GOT3 (cell line): ENCODE data around the gene ITIH5.

Experiments
- DNase-seq: peaks from one replicate; lab custom pipeline; 2025; ENCODE audit warnings: mixed read lengths; lab: John Stamatoyannopoulos, UW

The ITIH5 gene

GRCh38 chr10:7583626-7584025, 83.1 kb downstream of the ITIH5 start:
- no peak for DNase-seq

DNA sequence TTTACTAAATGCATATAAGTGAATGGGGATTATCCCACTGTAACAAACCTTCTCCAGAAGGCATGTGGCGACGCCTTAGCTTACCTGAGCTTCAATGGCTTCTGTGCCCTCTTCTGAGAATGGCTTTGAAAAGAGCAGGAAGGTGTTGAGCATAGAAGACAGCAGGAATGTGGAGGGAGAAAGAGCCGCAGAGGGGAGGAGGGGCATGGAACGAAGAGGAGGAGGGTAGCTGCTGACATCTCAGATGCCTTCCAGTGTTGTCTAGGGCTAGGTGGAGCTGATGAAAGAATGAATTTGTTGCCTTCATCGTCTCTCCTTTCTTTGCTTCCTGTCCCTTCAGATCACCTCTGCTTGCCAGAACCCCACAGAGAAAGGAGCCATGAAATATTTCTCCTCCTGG, 86.2 kb downstream of the ITIH5 start:
- DNase-seq = no peak

- no peak for DNase-seq
These were observed 87.1 kb downstream of the ITIH5 start for GRCh38 chr10:7579681-7580080.

GRCh38 chr10:7577579-7577978, 89.2 kb downstream of the ITIH5 start:
- DNase-seq = no peak

- DNase-seq = no peak
These were observed 89.6 kb downstream of the ITIH5 start for GRCh38 chr10:7577176-7577575.

- no peak for DNase-seq
These were observed 90.4 kb downstream of the ITIH5 start for GRCh38 chr10:7576340-7576739.

- DNase-seq = no peak
These were observed 94.4 kb downstream of the ITIH5 start for GRCh38 chr10:7572391-7572790.

DNA sequence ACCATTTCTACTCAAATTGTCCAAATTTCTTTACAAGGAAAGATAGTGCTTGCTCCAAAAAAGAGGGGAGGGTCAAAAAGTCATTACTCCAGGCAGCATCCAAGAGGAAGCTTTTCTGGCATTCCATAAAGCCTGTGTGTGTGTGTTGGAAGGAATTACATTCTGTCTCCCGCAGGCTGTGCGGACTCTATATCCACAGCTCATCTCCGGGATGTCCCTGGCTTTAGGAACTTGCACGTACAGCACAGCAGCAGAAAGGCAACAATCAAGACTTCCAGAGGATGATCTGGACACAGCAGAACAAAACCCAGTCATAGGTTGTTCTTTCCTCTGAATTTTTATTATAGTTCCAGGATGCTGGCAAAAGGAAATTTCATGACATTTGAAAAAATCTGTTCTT, 94.8 kb downstream of the ITIH5 start:
- DNase-seq = no peak

- no peak for DNase-seq
These were observed 98.7 kb downstream of the ITIH5 start for GRCh38 chr10:7567911-7568620.

- no peak for DNase-seq
These were observed 99.9 kb downstream of the ITIH5 start for GRCh38 chr10:7566891-7567290.

DNA sequence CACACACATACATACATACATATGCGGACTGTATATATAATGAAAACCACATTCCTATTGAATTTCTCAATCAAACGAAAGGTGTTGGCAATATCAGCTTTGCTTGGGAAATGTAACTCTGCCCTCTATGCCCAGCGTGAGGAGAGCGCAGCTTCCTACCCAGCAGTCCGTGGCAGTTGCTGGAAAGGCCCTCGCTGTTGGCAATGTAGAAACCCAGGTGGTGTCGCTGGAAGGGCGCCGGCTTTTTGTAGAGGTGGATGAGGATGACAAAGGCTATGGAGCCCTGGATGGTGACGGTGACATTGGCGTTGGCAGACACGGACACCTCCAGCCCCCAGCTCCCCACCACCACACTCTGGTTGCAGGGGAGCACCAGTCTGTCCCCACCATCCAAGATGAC, 100.9 kb downstream of the ITIH5 start:
- DNase-seq = no peak

DNA sequence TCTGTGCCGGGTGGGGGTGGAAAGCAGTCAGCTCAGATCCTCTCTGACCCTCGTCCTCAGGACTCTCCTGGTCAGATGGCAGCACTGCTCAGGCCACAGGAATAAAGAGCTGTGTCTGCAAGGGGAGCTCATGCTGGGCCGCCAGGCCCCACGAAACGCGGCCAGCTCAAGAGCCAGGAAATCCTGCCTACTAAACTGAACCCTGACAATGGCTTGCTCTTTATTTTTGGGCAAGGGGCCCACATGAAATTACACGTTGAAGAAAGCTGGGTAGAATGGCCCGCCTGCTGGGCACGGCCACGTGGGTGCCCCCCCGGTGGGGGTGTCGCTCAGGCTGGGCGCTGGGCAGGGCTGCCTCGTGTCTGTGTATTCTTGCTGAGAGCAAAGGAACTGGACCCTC, 103.0 kb downstream of the ITIH5 start:
- DNase-seq = no peak

DNA sequence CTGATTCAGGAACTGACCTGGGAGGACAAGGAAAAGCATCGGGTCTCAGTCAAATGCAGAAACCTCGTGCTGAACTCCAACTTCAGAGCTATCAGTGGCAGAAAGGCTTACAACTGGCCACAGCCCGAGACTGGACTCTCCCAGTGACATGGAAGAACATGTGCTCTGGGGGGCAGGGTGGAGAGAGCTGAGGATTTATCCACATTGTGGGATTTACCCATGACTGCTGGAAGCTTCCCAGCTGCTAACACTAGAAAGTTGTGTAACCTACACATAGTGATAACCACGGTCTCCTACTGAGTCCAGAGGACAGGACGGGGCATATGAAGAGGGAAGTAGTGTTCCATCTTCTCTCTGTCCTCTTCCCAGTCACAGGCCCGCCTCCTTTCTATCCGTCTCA, 103.4 kb downstream of the ITIH5 start:
- no peak for DNase-seq

GRCh38 chr10:7561985-7562384, 104.8 kb downstream of the ITIH5 start:
- no peak for DNase-seq

DNA sequence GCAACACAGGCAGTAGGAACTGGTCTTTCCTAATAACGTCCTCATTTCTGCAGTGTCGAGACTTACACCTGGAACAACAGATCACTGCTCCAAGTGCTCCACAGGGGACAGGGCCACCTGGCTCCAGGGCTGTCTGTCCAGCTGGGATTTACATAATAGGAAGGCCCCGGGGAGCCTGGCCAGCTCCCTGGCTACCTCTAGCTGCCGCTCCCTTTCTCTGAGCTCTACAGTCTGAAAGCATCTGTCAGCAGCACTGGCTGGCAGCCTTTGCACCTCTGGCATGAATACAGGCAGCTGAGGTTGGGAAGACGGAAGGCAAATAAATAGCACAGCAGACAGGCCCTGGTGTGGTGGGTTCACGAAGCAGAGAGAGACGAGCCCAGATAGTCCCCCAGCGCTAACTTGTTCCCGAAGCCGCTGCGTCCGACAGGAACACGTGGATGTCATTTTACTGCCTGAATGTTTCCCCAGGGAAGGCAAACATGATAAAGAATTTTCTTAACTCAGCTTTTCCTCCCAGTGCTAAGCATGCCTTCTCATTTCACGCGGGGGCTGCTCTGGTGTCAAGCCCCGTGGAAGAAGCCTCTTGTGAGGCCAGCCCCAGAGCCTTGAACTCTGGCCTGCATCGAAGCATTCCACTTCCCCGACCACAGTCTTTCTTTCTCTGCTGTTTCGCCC, 105.4 kb downstream of the ITIH5 start:
- no peak for DNase-seq

DNA sequence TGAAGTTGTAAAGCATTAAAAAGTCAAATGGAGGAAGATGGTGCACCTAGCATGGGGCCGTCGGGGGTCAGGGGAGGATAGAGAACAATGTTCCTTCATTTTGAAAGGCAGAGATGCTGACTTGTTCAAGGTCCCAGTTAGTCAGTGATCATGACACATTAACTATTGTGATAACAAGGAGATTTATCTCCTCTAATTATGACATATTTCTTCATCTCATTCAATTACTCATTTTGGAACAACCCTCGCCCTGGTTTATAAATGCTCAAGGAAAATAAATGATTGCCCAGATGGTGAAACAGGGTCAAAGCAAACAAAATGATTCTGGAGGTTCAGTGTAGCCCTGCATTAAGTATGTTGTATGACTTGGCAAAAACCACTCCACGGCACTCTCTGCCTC, 106.2 kb downstream of the ITIH5 start:
- no peak for DNase-seq

GRCh38 chr10:7559386-7559785, 107.4 kb downstream of the ITIH5 start:
- DNase-seq = no peak

DNA sequence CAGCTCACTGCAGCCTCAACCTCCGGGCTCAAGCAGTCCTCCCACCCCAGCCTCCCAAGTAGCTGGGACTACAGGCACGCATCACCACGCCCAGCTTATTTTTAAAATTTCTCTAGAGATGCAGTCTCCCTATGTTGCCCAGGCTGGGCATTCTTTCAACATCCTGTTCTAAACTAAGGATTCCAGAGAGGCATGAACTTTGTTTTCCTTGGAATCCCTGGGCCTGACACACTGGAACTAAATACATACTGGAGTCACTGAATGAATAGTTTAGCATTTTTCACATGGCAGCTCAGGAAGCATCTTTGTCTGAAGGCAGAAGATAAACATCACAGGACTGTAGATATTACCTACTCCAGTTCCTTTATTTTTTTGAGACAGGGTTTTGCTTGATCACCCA, 108.7 kb downstream of the ITIH5 start:
- no peak for DNase-seq

DNA sequence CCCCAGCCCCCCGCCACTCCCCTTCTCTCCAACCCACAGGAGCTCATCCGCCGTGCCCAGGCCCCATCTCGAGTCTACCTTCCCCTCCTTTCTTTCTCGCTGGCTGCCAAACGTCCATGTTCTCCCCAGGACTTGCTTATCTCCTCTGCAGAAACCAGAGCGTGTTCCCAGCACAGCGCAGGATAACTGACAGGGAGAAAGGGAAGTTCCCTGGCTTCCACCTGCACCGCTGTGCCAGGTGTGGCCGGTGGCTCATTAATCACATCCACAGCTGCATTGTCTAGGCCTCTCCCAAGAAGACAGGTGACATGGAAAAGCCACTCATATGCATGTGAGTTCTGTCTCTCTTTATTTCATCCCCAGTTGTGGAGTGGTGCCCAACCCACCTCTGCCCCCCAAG, 113.2 kb downstream of the ITIH5 start:
- DNase-seq = no peak

- no peak for DNase-seq
These were observed 114.6 kb downstream of the ITIH5 start for GRCh38 chr10:7551950-7552716.

DNA sequence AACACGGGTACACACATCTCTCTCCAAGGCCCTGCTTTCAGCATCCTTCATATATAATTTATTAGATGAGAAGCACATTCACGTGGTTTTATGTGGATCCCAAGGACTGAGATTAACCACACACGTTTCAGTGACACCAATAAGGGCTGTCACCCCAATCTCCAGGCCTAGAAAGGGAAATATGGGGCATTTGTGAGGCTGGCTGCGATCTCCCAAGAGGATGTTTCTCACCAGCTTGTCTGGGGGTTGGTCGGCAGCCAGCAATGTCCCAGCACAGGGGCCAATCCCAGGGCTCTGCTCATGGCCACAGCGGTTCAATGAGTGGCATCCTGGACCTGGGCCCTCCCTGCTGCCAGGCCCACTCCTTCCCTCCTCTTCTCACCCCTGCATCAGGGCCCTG, 115.5 kb downstream of the ITIH5 start:
- DNase-seq = no peak

GRCh38 chr10:7550013-7550412, 116.8 kb downstream of the ITIH5 start:
- DNase-seq = no peak

GRCh38 chr10:7547829-7548228, 118.9 kb downstream of the ITIH5 start:
- DNase-seq = no peak
